ENCODE data around the gene SLC9A6. TPM values are rescaled to one million over a fixed set of nuclear protein-coding genes. Genes with fewer than 3 reads are reported as not detected.
"Not testable (repeated sequence)": the region's sequence is repeated elsewhere in the genome, so short reads cannot be mapped to it uniquely, and the experiment has no call there.

Gene SLC9A6
- total RNA-seq, 1 donor from 2014 or later = 14.0 TPM

GRCh38 chrX:136063340-136064079 is 78.3 kb downstream of the SLC9A6 start:
- no peak for DNase-seq (ENCODE audit: low spot score)

GRCh38 chrX:136064661-136065043 is 79.4 kb downstream of the SLC9A6 start:
- no peak for DNase-seq (ENCODE audit: low spot score)

GRCh38 chrX:136065044-136065671 is 79.9 kb downstream of the SLC9A6 start:
- DNase-seq (ENCODE audit: low spot score) = no peak

GRCh38 chrX:136067097-136067496 is 81.9 kb downstream of the SLC9A6 start:
- peak; percentile 15 for DNase-seq (ENCODE audit: low spot score)

- DNase-seq (ENCODE audit: low spot score) = no peak
Observed at GRCh38 chrX:136067966-136068365, 82.7 kb downstream of the SLC9A6 start.

GRCh38 chrX:136076942-136077341 is 91.7 kb downstream of the SLC9A6 start:
- no peak for DNase-seq (ENCODE audit: low spot score)

- no peak for DNase-seq (ENCODE audit: low spot score)
Observed at GRCh38 chrX:136080766-136081165, 95.5 kb downstream of the SLC9A6 start.

- peak; percentile 29 for DNase-seq (ENCODE audit: low spot score)
Observed at GRCh38 chrX:136086521-136086920, 101.3 kb downstream of the SLC9A6 start.

GRCh38 chrX:136091898-136092297 is 106.7 kb downstream of the SLC9A6 start:
- DNase-seq (ENCODE audit: low spot score) = not testable (repeated sequence)

- DNase-seq (ENCODE audit: low spot score) = no peak
Observed at GRCh38 chrX:136094962-136095361, 109.7 kb downstream of the SLC9A6 start.

Other genes with a start within 250 kb of the SLC9A6 start
- 0.72 TPM for gene CT45A3, start 217.2 kb upstream of the SLC9A6 start, total RNA-seq (ENCODE audit: insufficient read depth, low replicate concordance)
- 0.72 TPM for gene CT45A5, start 199.9 kb upstream of the SLC9A6 start, total RNA-seq (ENCODE audit: insufficient read depth, low replicate concordance)
- gene CT45A6, start 182.6 kb upstream of the SLC9A6 start, total RNA-seq (ENCODE audit: insufficient read depth, low replicate concordance) = not detected
- gene CT45A2, start 165.4 kb upstream of the SLC9A6 start, total RNA-seq (ENCODE audit: insufficient read depth, low replicate concordance) = not detected
- gene CT45A7, start 148.2 kb upstream of the SLC9A6 start, total RNA-seq (ENCODE audit: insufficient read depth, low replicate concordance) = not detected
- gene CT45A8, start 130.9 kb upstream of the SLC9A6 start, total RNA-seq (ENCODE audit: insufficient read depth, low replicate concordance) = not detected
- not detected for gene CT45A9, start 113.6 kb upstream of the SLC9A6 start, total RNA-seq (ENCODE audit: insufficient read depth, low replicate concordance)
- gene CT45A10, start 92.0 kb upstream of the SLC9A6 start, total RNA-seq (ENCODE audit: insufficient read depth, low replicate concordance) = not detected
- gene SAGE1, start 91.7 kb upstream of the SLC9A6 start, total RNA-seq (ENCODE audit: insufficient read depth, low replicate concordance) = not detected
- gene MMGT1, start 11.4 kb upstream of the SLC9A6 start, total RNA-seq (ENCODE audit: insufficient read depth, low replicate concordance) = 9.1 TPM
- 718 TPM for gene FHL1, start 162.1 kb downstream of the SLC9A6 start, total RNA-seq (ENCODE audit: insufficient read depth, low replicate concordance)

All from umbilical cord (tissue), 2 donors.